PFSK-1 (cell line): ENCODE measurements around the gene CCDC102A.
A peak's percentile ranks its signal among the peaks of the same experiment; 100 is the strongest.

Experiments
- FOXP2 ChIP-seq: optimal IDR thresholded peaks from 2 replicates; pipeline ENCODE3; 2011; ENCODE audit warnings: borderline replicate concordance, control low read depth, inconsistent platforms; ENCODE audit not compliant: insufficient read depth; ENCODE audit errors: extremely low read length, extremely low read depth
- POLR2AphosphoS5 ChIP-seq: IDR thresholded peaks from 2 replicates; pipeline ENCODE4 v1.6.1; 2012; ENCODE audit warnings: low read depth, mild to moderate bottlenecking, control low read depth, low read length, moderate library complexity
- SIN3A ChIP-seq: IDR thresholded peaks from 2 replicates; pipeline ENCODE4 v1.6.1; 2012; ENCODE audit warnings: mild to moderate bottlenecking, low read length, moderate library complexity, borderline replicate concordance; ENCODE audit not compliant: insufficient read depth
- TAF1 ChIP-seq: IDR thresholded peaks from 2 replicates; pipeline ENCODE4 v1.6.1; 2012; ENCODE audit warnings: low read length, control low read depth, borderline replicate concordance; ENCODE audit not compliant: insufficient read depth
- TF ChIP-seq, protein P1 (sequence below), 2 experiments: IDR thresholded peaks; 2 replicates each; pipeline versions ENCODE4 v1.6.1 to v1.8.0; 2011 to 2012; ENCODE audit warnings: low read depth in 2 of 2, low read length in 2 of 2, control low read depth in 1 of 2, inconsistent platforms in 1 of 2, mild to moderate bottlenecking in 1 of 2, moderate library complexity in 1 of 2; ENCODE audit not compliant: insufficient read depth in 1 of 2

Gene CCDC102A

DNA sequence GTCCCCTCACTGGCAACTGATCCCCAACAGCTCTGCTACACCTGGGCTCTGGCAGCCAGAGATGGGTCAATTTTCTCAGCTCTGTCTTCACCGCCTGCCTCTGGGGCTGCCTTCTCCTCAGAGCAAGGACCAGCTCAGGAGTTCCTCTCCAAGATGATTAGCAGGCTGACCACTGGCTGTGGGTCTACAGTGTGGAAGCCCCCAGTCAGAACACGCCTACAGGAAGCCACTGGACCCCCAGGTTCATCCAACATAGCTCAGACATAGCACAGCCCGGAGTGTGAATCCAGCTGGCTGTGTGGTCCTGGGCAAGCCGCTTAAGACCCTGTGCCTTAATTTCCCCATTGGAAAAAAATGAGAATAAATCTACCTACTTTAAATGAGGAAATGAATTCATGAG is 55.0 kb downstream of the CCDC102A start:
- TF ChIP-seq POLR2AphosphoS5 (no peak), FOXP2 (no peak), SIN3A (no peak), TAF1 (no peak)
- TF ChIP-seq, protein P1, sequence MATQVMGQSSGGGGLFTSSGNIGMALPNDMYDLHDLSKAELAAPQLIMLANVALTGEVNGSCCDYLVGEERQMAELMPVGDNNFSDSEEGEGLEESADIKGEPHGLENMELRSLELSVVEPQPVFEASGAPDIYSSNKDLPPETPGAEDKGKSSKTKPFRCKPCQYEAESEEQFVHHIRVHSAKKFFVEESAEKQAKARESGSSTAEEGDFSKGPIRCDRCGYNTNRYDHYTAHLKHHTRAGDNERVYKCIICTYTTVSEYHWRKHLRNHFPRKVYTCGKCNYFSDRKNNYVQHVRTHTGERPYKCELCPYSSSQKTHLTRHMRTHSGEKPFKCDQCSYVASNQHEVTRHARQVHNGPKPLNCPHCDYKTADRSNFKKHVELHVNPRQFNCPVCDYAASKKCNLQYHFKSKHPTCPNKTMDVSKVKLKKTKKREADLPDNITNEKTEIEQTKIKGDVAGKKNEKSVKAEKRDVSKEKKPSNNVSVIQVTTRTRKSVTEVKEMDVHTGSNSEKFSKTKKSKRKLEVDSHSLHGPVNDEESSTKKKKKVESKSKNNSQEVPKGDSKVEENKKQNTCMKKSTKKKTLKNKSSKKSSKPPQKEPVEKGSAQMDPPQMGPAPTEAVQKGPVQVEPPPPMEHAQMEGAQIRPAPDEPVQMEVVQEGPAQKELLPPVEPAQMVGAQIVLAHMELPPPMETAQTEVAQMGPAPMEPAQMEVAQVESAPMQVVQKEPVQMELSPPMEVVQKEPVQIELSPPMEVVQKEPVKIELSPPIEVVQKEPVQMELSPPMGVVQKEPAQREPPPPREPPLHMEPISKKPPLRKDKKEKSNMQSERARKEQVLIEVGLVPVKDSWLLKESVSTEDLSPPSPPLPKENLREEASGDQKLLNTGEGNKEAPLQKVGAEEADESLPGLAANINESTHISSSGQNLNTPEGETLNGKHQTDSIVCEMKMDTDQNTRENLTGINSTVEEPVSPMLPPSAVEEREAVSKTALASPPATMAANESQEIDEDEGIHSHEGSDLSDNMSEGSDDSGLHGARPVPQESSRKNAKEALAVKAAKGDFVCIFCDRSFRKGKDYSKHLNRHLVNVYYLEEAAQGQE (IDR thresholded peaks at IDR 0.05; ENCODE audit: insufficient read depth in 1 of 2, low read depth in 2 of 2, low read length in 2 of 2), result no peak

DNA sequence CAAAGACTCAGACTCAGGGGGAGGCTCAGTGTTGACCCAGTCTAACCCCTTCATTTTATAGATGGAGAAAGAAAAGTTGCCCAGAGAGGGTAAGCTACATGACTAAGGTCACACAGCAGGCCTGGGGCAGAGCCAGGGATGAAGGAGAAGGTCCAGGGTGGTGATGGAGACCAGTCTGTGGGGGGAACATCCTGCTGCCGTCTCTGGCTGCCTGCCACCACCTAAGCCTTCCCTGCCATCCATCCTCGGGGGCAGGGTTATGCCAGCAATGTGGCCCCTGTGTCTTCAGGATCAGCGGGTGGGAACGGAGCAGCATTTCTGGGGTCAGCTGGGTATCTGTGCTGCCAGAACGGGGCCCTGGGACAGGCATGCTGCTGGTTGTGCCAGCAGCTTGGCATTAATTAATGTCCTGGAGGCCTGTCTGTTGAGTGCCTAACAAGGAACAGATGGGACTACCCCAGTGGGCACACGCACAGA is 55.6 kb downstream of the CCDC102A start:
- TF ChIP-seq FOXP2 (no peak), TAF1 (no peak), POLR2AphosphoS5 (no peak), SIN3A (no peak)
- TF ChIP-seq, protein P1 (IDR thresholded peaks at IDR 0.05; ENCODE audit: insufficient read depth in 1 of 2, low read depth in 2 of 2, low read length in 2 of 2), result no peak

DNA sequence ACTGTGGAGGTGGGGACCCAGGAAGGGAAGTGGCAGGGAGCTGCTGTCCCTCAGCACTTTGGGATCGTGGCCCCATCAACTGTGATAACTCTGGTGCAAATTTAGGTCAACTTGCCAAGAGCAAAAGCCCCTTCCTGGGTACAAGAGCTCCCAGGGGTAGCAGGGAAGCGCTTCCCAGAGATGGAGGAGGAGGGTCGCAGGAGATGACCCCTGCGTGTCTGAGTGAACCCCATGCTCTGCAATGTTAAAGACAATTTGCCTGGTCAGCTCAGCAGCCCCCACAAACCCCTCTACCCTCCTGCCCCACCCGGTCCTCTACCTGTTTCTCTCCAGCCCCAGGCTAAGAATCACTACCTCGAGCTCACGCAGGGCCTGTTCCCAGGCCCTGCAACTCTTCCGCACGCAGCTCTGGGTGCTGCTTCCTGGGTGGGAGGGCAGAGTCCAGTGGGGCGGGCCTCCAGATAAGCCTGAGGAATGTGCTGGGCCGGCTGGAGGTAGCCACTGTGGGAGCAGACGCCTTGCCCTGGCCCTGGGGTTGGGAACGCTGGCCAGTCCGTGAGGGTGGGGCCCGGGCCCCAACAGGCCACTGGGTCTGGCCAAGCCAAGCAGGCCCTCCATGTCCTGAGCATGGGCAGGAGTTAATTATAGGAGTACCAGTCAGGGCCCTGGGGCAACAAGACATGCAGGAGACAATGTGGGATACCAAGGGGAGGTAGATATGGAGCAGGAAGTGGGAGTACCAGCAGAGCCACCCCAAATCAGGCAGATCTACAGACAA is 56.2 kb downstream of the CCDC102A start:
- TF ChIP-seq SIN3A (no peak), TAF1 (no peak), FOXP2 (no peak), POLR2AphosphoS5 (no peak)
- TF ChIP-seq, protein P1 (IDR thresholded peaks at IDR 0.05; ENCODE audit: insufficient read depth in 1 of 2, low read depth in 2 of 2, low read length in 2 of 2), result peak in 1 of 2 experiments; percentile 36; a peak in 1 of 4 replicates

DNA sequence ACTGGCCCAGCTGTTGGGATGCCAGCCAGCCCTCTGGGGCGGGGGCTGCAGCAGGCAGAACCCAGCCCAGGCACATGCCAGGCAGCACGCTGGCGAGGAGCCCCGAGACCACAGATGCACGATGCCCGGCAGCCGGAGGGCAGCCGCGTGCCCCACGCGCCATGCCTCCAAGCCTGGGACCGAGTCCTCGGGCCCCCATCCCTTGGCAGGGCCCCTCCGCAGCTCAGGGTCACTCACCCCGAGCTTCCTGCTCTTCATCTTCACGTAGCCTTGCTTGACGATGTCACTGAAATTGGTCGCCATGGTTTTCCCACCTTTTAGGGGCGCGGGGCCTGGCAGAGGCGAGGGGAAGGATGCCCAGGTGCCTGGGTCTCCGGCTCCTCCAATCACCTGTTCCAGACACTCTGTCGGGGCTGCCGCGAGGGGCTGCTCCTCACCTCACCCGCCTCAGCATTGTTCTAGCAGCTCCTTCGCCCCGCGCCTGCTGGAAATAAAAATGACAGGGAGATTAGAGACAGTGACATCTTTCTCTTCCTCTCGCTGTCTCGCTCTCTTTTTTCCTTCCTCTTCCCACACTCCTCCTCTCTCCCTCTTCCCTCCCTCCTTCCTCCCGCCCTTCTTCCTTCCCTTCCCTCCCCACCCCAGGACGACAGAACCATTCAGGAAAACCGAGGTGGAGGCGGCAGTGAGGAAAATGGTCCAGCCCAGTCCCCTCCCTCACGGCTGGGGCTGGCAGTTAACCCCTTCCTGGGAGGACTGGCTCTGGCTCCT is 57.0 kb downstream of the CCDC102A start:
- TF ChIP-seq SIN3A, result peak; percentile 82; the same call in 1 of the 2 replicates
- TF ChIP-seq FOXP2, result no peak
- TF ChIP-seq TAF1, result peak; percentile 61; the same call in 1 of the 2 replicates

DNA sequence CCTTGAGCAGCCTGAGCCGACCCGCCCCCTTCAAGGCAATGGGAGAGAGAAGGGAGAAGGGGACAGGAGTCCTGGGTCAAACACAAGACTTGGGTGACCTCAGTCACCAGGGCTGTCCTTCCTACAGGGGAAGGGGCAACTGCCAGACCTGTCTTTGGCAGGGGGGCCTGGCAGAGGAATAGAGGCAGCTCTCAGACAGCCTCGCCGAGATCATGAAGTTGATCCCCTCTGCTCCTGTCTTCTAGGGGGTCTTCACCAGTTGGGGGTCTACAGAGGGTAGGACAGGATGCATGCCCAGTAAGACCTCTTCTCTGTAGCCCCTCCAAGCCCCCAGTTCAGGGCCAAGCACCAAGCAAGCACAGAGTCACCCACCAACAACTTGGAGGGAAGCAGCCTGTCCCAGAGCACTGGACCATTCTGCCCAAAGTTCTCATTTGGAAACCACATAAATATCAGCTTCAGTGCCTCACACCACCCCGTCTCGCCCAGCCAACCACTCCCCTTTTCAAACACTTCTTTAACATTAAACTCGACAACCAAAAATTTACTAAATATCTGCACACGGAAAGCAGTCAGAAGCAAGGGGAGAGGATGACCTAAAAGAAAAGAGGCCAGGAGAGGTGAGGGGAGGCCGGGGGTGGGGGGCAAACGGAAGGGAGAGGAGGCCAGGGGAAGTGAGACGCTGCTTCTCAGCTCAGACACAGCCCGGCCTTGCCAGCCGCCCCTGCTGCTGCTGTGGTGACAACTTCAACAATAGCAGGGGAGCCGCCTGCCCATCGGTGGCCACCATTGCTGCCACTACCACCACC is 57.8 kb downstream of the CCDC102A start:
- no peak for TF ChIP-seq FOXP2
- no peak for TF ChIP-seq POLR2AphosphoS5
- TF ChIP-seq, protein P1 (IDR thresholded peaks at IDR 0.05; ENCODE audit: insufficient read depth in 1 of 2, low read depth in 2 of 2, low read length in 2 of 2), result no peak
- TF ChIP-seq SIN3A, result no peak
- no peak for TF ChIP-seq TAF1
